22Rv1 (cell line): Measurements from ENCODE around the gene ALG14.
"Not testable (repeated sequence)": the region's sequence is repeated elsewhere in the genome, so short reads cannot be mapped to it uniquely, and the experiment has no call there.

Experiments
- H3K27ac ChIP-seq: fragments of 450-650 bp; 2 replicates; pipeline ENCODE4 v1.5.1; 2017
- ZFX ChIP-seq: fragments of 450-650 bp; IDR thresholded peaks from 2 replicates; pipeline ENCODE4 v1.6.1; 2017; ENCODE audit warnings: antibody characterized with exemption, borderline replicate concordance
- TF ChIP-seq, protein P1 (sequence below): fragments of 450-650 bp; IDR thresholded peaks from 2 replicates; pipeline ENCODE4 v1.5.1; 2017; ENCODE audit warnings: mild to moderate bottlenecking

ALG14 gene

DNA sequence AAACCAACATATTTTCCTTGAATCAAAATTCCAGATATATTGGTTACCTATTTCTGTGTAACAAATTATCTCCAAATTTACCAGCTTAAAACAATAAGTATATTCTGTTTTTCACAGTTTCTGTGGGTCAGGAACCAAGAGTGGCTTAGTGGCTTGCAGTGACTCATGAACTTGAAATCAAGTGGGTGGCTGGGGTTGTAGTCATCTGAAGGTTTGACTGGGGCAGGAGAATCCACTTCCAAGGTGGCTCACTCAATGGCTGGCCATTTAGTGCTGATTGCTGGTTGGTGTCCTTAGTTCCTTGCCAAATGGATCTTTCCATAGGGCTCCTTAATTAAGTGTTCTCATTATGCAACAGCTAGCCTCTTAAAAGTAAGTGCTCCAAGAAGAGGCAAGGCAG is 43.8 kb downstream of the ALG14 start:
- H3K27ac ChIP-seq = no peak overlapping the region
- TF ChIP-seq, protein P1, sequence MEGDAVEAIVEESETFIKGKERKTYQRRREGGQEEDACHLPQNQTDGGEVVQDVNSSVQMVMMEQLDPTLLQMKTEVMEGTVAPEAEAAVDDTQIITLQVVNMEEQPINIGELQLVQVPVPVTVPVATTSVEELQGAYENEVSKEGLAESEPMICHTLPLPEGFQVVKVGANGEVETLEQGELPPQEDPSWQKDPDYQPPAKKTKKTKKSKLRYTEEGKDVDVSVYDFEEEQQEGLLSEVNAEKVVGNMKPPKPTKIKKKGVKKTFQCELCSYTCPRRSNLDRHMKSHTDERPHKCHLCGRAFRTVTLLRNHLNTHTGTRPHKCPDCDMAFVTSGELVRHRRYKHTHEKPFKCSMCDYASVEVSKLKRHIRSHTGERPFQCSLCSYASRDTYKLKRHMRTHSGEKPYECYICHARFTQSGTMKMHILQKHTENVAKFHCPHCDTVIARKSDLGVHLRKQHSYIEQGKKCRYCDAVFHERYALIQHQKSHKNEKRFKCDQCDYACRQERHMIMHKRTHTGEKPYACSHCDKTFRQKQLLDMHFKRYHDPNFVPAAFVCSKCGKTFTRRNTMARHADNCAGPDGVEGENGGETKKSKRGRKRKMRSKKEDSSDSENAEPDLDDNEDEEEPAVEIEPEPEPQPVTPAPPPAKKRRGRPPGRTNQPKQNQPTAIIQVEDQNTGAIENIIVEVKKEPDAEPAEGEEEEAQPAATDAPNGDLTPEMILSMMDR = no peak
- TF ChIP-seq ZFX = no peak

DNA sequence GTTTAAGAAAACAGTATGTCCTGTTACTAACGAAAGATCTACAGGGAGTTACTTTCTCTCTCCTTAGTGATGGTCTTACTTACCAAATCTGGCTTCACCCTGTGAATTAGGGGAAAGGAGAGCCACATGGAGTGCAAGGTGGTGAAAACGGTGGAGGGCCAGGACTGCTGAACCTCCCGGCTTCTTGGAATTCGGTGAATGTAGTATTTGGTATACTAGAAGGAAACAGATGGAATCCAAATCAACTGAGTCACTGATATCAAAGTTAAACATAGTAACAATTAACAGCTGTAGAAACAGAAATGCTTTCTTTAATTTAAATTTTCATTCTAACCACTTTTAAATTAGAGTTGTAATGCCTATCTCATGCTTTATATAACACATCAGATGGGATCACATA is 45.7 kb downstream of the ALG14 start:
- TF ChIP-seq, protein P1 = no peak
- no peak for TF ChIP-seq ZFX
- H3K27ac ChIP-seq = no peak overlapping the region

DNA sequence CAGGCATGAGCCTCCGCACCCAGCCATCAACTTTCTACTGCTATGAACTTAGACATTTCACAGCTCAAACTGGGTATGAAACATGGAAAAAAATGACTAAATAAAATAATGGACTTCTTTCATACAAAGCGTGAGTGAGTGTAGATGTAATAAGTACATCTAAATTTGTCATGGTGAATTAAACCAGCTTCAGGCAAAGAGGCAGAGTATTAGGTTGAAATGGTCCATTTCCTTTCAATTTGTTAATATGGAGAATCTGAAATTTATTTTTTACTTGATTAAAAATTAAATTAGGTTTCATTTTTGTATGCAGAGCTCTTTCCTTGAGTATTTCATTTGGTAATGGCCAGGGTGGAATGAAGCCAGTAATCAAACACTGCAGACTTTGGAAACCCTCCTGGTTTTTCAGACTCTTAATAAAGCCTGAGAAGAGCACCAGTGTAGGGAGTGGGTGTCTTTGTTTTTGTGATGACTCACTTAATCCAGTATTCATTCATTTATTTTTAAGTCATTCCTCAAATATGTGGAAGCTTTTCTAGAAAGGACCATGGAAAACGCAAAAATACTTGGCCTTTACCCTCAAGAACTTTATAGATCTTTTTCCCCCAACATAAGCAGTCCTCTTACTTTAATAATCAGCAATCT is 49.2 kb downstream of the ALG14 start:
- no peak overlapping the region for H3K27ac ChIP-seq
- TF ChIP-seq, protein P1 = no peak
- no peak for TF ChIP-seq ZFX

DNA sequence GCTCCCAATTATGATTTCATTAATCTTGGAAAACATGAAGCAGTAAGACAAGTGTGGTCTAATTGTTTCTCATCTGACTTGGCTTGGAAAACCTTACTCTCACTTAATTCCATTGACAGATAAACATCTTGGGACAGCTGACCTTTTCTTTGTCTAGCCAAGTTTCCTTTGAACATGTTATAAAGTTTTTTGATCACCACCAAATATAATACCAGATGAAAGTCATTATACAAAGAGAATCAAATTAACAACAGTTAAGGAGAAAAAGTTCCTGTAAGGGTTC is 50.2 kb downstream of the ALG14 start:
- TF ChIP-seq, protein P1 = no peak
- no peak for TF ChIP-seq ZFX
- H3K27ac ChIP-seq = no peak overlapping the region

DNA sequence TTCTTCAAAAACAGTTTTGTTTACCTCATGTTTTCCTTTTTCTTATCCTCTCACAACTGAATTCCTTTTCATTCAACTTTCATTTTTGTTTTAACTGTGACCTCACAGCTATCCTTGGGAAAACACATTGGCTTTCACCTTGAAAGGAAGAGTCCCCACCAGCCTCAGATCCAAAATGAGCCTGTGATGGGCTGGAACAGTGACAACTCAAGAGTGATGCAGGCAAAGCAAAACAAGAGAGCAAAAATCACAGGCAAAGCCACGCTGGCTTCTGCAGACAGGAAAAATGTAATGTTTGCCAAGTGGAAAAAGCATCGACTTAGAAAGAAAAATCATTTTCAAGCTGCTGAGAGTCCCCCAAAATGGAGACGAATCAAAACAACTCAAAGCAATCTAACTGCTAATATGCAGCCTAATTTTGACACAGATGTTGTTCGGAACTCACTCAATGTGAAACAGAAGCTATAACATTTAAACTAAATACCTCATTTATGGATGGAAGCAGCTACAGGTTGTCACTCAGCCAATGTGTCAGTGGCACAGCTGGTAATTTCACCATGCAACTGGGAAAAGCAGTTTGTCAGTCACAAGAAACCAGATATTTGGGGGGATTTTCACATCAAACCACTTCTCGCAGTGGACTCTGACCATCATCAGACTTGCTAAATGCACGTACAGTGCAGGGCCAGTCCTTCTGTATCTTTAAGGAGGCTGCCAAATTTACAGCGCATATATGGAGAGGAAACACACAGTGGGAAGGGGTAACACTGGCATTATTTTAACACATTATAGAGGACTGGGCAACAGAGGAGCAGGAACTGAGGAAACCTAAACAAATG is 50.7 kb downstream of the ALG14 start:
- TF ChIP-seq, protein P1 = no peak
- no peak for TF ChIP-seq ZFX
- H3K27ac ChIP-seq = no peak overlapping the region

DNA sequence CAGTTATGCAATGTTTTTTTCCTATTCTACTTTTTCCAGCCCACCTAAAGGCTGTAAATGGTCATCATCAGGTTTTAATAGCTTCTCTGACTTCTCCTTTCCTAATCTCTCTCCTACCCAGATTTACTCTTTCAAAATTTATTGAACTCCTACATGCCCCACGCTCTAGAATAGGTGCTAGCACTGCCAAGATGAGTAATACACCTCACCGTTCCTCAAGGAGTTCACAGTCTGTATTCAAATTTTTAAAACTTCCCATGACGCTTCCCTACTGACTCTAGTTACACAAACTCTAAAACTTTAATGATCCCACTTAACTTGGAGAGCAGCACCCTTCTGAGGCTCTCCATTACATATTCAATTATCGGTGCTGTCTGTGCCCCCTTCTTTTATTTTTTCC is 51.6 kb downstream of the ALG14 start:
- no peak for TF ChIP-seq ZFX
- TF ChIP-seq, protein P1 = no peak
- H3K27ac ChIP-seq = no peak overlapping the region

DNA sequence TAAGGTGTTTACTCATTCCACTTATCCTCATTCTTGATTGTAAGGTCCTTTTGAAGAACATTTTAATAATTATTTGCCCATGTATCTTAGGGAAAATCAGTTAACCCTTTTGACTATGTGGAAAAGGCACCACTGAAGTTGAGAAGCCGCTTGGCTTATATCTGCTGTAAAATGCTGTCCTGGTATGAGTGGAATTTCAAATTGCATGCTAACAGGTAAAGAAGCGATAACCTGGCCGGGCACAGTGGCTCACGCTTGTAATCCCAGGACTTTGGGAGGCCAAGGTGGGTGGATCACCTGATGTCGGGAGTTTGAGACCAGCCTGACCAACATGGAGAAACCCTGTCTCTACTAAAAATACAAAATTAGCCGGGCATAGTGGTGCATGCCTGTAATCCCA is 53.3 kb downstream of the ALG14 start:
- not testable (repeated sequence) for H3K27ac ChIP-seq
